ENCODE data around the gene SLC24A3. TPM values are rescaled to one million over a fixed set of nuclear protein-coding genes. Genes with fewer than 3 reads are reported as not detected.

SLC24A3 gene
- polyA plus RNA-seq, 1 donor = 9.9 TPM

DNA sequence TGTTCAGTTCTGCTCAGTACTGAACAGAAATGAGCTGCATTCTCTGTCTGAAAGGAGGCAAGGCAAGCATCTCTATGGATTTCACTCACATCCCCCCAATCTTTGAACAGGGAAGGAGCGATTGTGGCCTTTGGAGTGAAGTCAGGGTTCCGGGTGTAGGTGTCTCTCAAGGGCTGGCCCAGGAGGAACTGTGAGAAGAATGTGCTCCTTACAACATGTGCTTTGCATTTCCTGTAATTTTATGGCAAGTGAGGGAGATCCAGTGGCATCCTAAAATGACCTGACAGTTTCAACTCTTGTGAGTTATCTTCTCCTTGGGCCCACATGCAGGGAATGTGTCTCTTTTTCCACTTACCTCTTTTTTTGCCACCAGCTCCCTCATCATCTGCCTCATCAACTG lies 482.6 kb downstream of the SLC24A3 start:
- peaks cover 6% of the 10 kb centered on the region for H3K4me1 ChIP-seq (ENCODE audit: control insufficient read depth, insufficient read depth, low read length)
- H3K36me3 ChIP-seq (ENCODE audit: control insufficient read depth, insufficient read depth, low read length) = no peaks in the 10 kb centered on the region
- no peaks in the 10 kb centered on the region for H3K27me3 ChIP-seq (ENCODE audit: control insufficient read depth, insufficient read depth, low read length)
- DNase-seq = peak in 1 of 2 donors; percentile 13
- H3K4me3 ChIP-seq (ENCODE audit: low read length) = no peak overlapping the region
- WGBS (ENCODE audit: insufficient coverage, low lambda C conversion rate) = no CpG with 5 or more reads among the region's 2 CpGs
- no peaks in the 10 kb centered on the region for H3K9me3 ChIP-seq (ENCODE audit: control insufficient read depth, low read depth, low read length)
- no peak overlapping the region for H3K27ac ChIP-seq (ENCODE audit: low read length)

DNA sequence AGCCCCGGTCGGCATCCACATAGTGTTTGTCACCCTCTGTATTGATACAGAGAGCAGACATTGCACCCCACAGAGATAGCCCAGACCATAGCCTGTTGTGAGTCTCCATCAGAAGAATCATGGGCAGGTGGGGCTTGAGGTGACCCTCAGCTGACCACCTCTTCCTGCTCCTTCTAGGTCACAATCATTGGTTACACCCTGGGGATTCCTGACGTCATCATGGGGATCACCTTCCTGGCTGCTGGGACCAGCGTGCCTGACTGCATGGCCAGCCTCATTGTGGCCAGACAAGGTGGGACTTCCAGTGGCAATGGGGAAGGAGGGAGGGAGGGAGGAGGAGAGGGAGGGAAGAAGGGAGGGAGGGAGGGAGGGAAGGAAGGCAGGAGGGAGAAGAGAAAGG lies 484.2 kb downstream of the SLC24A3 start:
- no CpG with 5 or more reads among the region's 4 CpGs for WGBS (ENCODE audit: insufficient coverage, low lambda C conversion rate)
- no peak overlapping the region for H3K4me3 ChIP-seq (ENCODE audit: low read length)

DNA sequence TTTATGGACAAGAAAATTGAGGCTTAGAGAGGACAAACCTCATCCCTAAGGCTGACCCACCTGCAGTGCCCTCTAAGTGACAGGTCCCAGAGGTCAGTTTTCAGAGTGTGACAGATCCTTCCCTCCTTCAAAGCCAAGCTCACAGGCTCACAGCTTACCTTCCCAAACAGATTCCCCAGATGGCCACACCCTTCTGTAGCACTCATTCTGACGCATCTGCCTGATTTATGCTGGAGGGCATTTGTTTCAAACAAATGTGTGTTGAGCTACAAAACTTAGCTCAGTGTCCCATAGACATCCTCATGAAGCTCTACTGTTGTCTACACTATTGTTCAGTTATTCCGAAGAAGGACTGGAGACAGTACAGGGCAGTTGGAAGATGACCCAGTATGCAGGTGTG lies 485.0 kb downstream of the SLC24A3 start:
- Histone ChIP-seq H3K36me3 (ENCODE audit: control insufficient read depth, insufficient read depth, low read length) (no peaks in the 10 kb centered on the region), H3K4me3 (ENCODE audit: low read length) (no peak overlapping the region)
- WGBS (ENCODE audit: insufficient coverage, low lambda C conversion rate) = 100% methylated on average over 1 of the region's 2 CpGs

More for the DNA sequence above, 484.2 kb downstream of the SLC24A3 start:
- DNase-seq = no peak
- no peaks in the 10 kb centered on the region for H3K27me3 ChIP-seq (ENCODE audit: control insufficient read depth, insufficient read depth, low read length)
- no peaks in the 10 kb centered on the region for H3K36me3 ChIP-seq (ENCODE audit: control insufficient read depth, insufficient read depth, low read length)
- no peak overlapping the region for H3K27ac ChIP-seq (ENCODE audit: low read length)
- peaks cover 2% of the 10 kb centered on the region for H3K4me1 ChIP-seq (ENCODE audit: control insufficient read depth, insufficient read depth, low read length)
- H3K9me3 ChIP-seq (ENCODE audit: control insufficient read depth, low read depth, low read length) = no peaks in the 10 kb centered on the region

DNA sequence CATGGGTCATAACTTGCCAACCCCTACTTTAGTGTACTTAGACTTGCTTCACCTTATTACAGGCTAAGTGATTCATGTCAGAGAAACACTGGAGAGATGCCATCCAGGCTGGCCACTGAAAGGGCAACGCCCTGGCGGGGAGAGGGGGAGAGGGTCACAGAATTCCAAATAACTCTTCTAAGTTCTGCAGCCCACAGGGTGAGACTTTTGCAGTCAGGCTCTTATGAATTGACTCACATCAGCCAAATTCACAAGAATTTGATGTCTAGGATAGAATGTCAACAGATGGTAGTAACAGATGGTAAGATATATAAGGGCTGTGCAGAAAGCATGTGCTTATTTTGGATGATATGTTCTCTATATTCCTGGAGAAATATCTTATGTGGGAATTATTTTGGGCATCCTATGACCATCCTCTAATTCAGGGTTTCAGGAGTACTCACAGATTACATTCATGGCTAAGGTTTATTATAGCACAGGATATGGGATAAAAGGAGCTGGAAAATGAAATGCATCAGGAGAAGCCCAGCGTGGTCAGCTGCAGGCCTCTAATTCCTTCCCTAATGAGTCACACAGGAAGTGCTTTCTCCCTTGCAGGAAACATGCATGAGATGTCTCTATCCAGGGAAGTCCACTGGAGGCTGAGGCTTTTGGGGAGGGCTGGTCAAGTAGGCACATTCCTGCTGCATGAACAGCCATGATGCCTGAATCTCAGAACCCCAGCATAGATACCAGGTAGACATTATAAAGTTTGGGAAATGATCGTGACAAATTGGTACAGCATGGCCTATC lies 486.9 kb downstream of the SLC24A3 start:
- no peaks in the 10 kb centered on the region for H3K9me3 ChIP-seq (ENCODE audit: control insufficient read depth, low read depth, low read length)
- H3K27me3 ChIP-seq (ENCODE audit: control insufficient read depth, insufficient read depth, low read length) = no peaks in the 10 kb centered on the region
- DNase-seq = no peak
- no peak overlapping the region for H3K4me3 ChIP-seq (ENCODE audit: low read length)
- no peaks in the 10 kb centered on the region for H3K4me1 ChIP-seq (ENCODE audit: control insufficient read depth, insufficient read depth, low read length)
- WGBS (ENCODE audit: insufficient coverage, low lambda C conversion rate) = no CpG with 5 or more reads among the region's 4 CpGs
- no peaks in the 10 kb centered on the region for H3K36me3 ChIP-seq (ENCODE audit: control insufficient read depth, insufficient read depth, low read length)
- no peak overlapping the region for H3K27ac ChIP-seq (ENCODE audit: low read length)

More for the DNA sequence above, 485.0 kb downstream of the SLC24A3 start:
- H3K9me3 ChIP-seq (ENCODE audit: control insufficient read depth, low read depth, low read length) = no peaks in the 10 kb centered on the region
- H3K4me1 ChIP-seq (ENCODE audit: control insufficient read depth, insufficient read depth, low read length) = no peaks in the 10 kb centered on the region
- no peak overlapping the region for H3K27ac ChIP-seq (ENCODE audit: low read length)
- H3K27me3 ChIP-seq (ENCODE audit: control insufficient read depth, insufficient read depth, low read length) = no peaks in the 10 kb centered on the region
- DNase-seq = no peak

DNA sequence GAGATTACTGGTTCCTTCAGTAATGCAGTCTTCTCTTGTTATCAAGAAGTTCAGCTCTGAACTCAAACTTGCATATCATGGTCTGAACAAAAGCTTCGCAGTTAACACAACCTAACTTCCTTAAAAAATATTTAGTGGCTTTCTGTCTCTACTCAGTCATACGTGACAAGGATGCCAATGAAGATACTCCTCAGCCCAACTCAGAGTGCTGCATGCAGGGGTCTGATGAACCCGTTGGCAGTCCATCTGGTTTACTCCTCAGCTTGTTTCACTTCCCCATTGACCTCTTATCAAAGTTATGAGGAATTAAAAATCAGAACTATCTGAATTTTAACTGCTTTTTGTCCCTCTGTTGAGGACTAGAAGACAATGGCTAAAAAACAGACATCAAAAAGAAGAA lies 489.0 kb downstream of the SLC24A3 start:
- no peak for DNase-seq
- H3K27ac ChIP-seq (ENCODE audit: low read length) = no peak overlapping the region
- no peaks in the 10 kb centered on the region for H3K36me3 ChIP-seq (ENCODE audit: control insufficient read depth, insufficient read depth, low read length)
- no CpG with 5 or more reads among the region's 3 CpGs for WGBS (ENCODE audit: insufficient coverage, low lambda C conversion rate)
- no peak overlapping the region for H3K4me3 ChIP-seq (ENCODE audit: low read length)
- no peaks in the 10 kb centered on the region for H3K9me3 ChIP-seq (ENCODE audit: control insufficient read depth, low read depth, low read length)
- H3K4me1 ChIP-seq (ENCODE audit: control insufficient read depth, insufficient read depth, low read length) = no peaks in the 10 kb centered on the region
- H3K27me3 ChIP-seq (ENCODE audit: control insufficient read depth, insufficient read depth, low read length) = no peaks in the 10 kb centered on the region

DNA sequence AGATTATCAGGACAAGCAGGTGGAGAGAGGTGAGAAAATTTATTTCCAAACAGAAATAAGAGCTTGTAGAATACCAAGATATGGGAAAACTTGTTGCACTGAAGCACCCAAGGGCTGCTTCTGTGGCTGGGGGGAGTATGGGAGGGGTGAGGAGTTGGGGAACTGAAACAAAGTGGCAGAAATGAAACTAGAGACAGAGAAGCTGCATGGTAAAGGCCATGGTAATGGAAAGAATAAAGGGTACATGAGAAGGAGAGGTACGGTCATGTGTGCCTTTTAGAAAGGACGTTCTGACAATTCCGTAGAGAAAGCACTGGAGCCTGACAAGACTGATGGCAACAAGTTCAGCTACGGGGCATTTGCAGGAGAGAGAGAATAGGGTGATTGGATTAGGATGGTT lies 494.0 kb downstream of the SLC24A3 start:
- H3K27ac ChIP-seq (ENCODE audit: low read length) = no peak overlapping the region
- no peaks in the 10 kb centered on the region for H3K9me3 ChIP-seq (ENCODE audit: control insufficient read depth, low read depth, low read length)
- H3K36me3 ChIP-seq (ENCODE audit: control insufficient read depth, insufficient read depth, low read length) = no peaks in the 10 kb centered on the region
- WGBS (ENCODE audit: insufficient coverage, low lambda C conversion rate) = 100% methylated on average over 2 of the region's 4 CpGs
- no peak for DNase-seq
- no peak overlapping the region for H3K4me3 ChIP-seq (ENCODE audit: low read length)
- H3K27me3 ChIP-seq (ENCODE audit: control insufficient read depth, insufficient read depth, low read length) = no peaks in the 10 kb centered on the region
- H3K4me1 ChIP-seq (ENCODE audit: control insufficient read depth, insufficient read depth, low read length) = peaks cover 12% of the 10 kb centered on the region

DNA sequence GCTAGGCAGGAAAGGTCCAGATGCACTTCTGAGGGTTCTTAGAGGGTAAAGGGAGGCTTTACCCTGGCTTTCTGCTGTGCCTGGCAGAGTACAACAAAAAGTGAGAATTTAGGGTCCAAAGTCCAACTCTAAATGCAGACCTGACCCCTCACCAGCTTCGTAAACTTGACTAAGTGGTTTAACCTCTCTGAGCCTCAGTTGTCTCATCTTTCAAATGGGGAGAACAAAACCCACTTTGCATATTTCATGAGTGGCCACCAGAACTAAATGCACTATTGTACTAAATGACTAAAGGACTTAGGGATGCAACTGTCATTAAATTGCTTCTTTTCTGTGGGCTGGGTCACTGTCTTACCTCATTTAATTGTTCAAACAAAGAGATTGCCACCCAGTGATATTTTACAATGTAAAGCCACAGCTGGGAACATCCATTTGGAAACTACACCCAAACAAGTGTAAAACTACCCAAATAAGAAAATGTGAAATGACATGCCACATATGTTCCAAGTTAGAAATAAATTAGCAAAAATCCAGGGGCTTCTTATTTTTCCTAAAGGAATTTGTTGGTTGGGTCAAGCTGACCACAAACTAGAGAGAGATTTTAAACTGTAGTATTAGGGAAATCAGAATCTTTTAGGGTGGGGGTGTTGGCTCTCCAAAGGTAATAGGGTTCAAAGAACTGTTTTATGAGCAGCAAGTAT lies 497.3 kb downstream of the SLC24A3 start:
- no CpG with 5 or more reads among the region's 1 CpG for WGBS (ENCODE audit: insufficient coverage, low lambda C conversion rate)

DNA sequence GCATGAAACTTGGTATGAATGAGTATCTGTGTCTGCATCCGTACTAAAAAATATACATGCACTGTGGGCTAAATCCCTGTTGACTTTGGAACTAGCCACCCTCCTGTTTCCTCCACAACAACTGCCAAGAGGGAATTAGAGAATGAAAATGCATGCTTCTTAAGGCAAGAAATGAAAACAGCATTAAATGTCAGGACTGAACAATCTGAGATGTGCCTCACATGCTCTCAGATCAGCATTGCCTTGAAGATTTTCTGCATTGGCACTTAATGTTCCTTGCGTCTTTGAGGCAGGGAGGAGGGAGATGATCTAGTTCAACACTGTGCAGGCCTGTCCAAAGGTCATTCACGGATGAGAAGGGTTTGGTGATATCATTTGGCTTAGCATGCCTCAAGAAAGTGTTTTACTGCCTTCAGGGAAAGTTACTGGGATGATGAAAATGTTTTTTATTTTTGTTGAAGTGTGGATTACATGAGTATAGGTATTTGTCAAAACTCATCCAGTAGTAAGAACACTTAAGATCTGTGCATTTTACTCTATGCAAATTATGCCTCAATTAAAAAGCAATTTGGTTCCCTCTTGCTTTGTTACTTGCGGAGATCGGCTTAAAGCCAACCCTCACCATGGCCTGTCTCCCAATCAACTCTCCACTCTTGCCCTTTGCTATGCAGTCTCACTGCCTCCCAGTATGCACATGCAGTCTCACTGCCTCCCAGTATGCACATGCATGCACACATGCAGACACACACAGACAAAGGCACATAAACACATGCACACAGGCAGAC lies 498.1 kb downstream of the SLC24A3 start:
- peak; percentile 57 to 83 for DNase-seq
- Histone ChIP-seq H3K9me3 (ENCODE audit: control insufficient read depth, low read depth, low read length) (no peaks in the 10 kb centered on the region), H3K4me3 (ENCODE audit: low read length) (no peak overlapping the region), H3K4me1 (ENCODE audit: control insufficient read depth, insufficient read depth, low read length) (peaks cover 32% of the 10 kb centered on the region), H3K27ac (ENCODE audit: low read length) (peak overlapping the region; percentile 39), H3K36me3 (ENCODE audit: control insufficient read depth, insufficient read depth, low read length) (no peaks in the 10 kb centered on the region), H3K27me3 (ENCODE audit: control insufficient read depth, insufficient read depth, low read length) (no peaks in the 10 kb centered on the region)
- WGBS (ENCODE audit: insufficient coverage, low lambda C conversion rate) = no CpG with 5 or more reads among the region's 5 CpGs

More for the DNA sequence above, 497.3 kb downstream of the SLC24A3 start:
- Histone ChIP-seq H3K9me3 (ENCODE audit: control insufficient read depth, low read depth, low read length) (no peaks in the 10 kb centered on the region), H3K4me1 (ENCODE audit: control insufficient read depth, insufficient read depth, low read length) (peaks cover 28% of the 10 kb centered on the region), H3K27ac (ENCODE audit: low read length) (peak overlapping the region; percentile 39), H3K4me3 (ENCODE audit: low read length) (no peak overlapping the region), H3K36me3 (ENCODE audit: control insufficient read depth, insufficient read depth, low read length) (no peaks in the 10 kb centered on the region), H3K27me3 (ENCODE audit: control insufficient read depth, insufficient read depth, low read length) (no peaks in the 10 kb centered on the region)
- DNase-seq = peak in 1 of 2 donors; percentile 7

DNA sequence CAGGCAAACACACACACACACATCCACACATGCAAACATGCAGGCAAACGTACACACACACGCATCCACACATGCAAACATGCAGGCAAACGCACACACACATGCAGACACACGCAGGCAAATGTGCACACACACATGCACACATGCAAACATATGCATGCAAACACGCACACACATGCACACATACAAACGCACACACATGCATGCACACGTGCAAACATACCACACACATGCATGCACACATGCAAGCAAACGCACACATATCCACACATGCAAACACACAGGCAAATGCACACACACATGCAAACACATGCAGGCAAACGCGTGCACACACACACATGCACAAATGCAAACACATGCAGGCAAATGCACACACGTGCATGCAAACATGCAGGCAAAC lies 498.7 kb downstream of the SLC24A3 start:
- H3K9me3 ChIP-seq (ENCODE audit: control insufficient read depth, low read depth, low read length) = no peaks in the 10 kb centered on the region
- no CpG with 5 or more reads among the region's 11 CpGs for WGBS (ENCODE audit: insufficient coverage, low lambda C conversion rate)
- DNase-seq = no peak
- no peak overlapping the region for H3K27ac ChIP-seq (ENCODE audit: low read length)
- no peaks in the 10 kb centered on the region for H3K36me3 ChIP-seq (ENCODE audit: control insufficient read depth, insufficient read depth, low read length)
- peaks cover 32% of the 10 kb centered on the region for H3K4me1 ChIP-seq (ENCODE audit: control insufficient read depth, insufficient read depth, low read length)
- no peak overlapping the region for H3K4me3 ChIP-seq (ENCODE audit: low read length)
- H3K27me3 ChIP-seq (ENCODE audit: control insufficient read depth, insufficient read depth, low read length) = no peaks in the 10 kb centered on the region

DNA sequence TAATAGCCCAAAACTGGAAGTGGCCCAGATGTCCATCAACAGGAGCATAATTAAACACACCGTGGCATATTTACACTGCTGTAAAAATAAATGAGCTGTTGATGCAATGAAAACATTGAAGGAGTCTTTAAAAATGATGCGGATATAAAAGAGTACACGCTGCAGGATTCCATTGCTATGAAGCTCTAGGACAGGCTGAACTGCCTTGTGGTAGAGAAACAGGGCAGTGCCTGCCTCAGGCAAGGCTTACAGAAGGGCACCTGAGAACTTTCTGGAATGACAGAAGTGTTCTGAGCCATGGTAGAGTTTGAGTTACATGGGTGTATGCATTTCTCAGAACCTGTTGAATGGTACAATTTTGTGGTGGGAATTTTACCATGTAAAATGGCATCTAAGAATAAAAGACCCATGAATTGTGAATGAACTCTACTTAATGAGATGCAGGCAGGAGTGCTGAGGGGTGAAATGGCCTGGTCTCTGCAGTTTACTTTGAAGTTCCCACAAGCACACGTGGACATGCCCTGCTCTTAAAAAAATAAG lies 500.3 kb downstream of the SLC24A3 start:
- Histone ChIP-seq H3K4me1 (ENCODE audit: control insufficient read depth, insufficient read depth, low read length) (peaks cover 32% of the 10 kb centered on the region), H3K4me3 (ENCODE audit: low read length) (no peak overlapping the region), H3K27ac (ENCODE audit: low read length) (no peak overlapping the region), H3K9me3 (ENCODE audit: control insufficient read depth, low read depth, low read length) (no peaks in the 10 kb centered on the region), H3K36me3 (ENCODE audit: control insufficient read depth, insufficient read depth, low read length) (no peaks in the 10 kb centered on the region), H3K27me3 (ENCODE audit: control insufficient read depth, insufficient read depth, low read length) (no peaks in the 10 kb centered on the region)
- 57% methylated on average over 2 of the region's 4 CpGs for WGBS (ENCODE audit: insufficient coverage, low lambda C conversion rate)
- DNase-seq = no peak
